H1 (cell line): ENCODE results near the gene SLC35E3. TPM values are rescaled to one million over a fixed set of nuclear protein-coding genes. Genes with fewer than 3 reads are reported as not detected.

Source experiments
- POLR2AphosphoS5 ChIP-seq: IDR thresholded peaks from 2 replicates; pipeline ENCODE4 v1.6.1; 2011; ENCODE audit warnings: low read depth, low read length
- polyA plus RNA-seq, 7 experiments: library from polyadenylated mRNA; depleted of rRNA in 3 of 7; stranded (reverse) in 5 of 7; unstranded in 2 of 7; fragments of >200 nt in 5 of 7; fragments of 200-250 nt in 2 of 7; gene quantifications; 1 replicate in 5 of 7; 2 replicates in 1 of 7; 4 replicates in 1 of 7; pipeline versions ENCODE4 v1.2.1 to v1.2.3, GENCODE V29; 2011 to 2013; ENCODE audit warnings: missing spikeins in 2 of 7, mixed read lengths in 2 of 7
- total RNA-seq: library from RNA; stranded (reverse); fragmentation: NEBNext Ultra II Directional; extraction: Animal tissue kit (Norgen Biotek cat#: 25700); gene quantifications from 2 replicates; pipeline ENCODE4 v1.2.1, GENCODE V29; 2021

The SLC35E3 gene
- total and polyA plus RNA-seq, 2 of the 8 experiments (the other 6 are each of a cell fraction or from before 2014, with no cell fraction given): 10.0 to 10.9 TPM

GRCh38 chr12:68828672-68829068 is 82.7 kb downstream of the SLC35E3 start (continued):
- TF ChIP-seq POLR2AphosphoS5: no peak

Other genes with a start within 250 kb of the SLC35E3 start
- gene RAP1B, start 135.3 kb upstream of the SLC35E3 start, total RNA-seq: 101 and 112 TPM in 2 replicates
- gene RAP1B, start 135.3 kb upstream of the SLC35E3 start, polyA plus RNA-seq (2011; rRNA removed): 40.7 and 61.4 TPM in 2 replicates
- gene NUP107, start 59.2 kb upstream of the SLC35E3 start, total RNA-seq: 139 and 141 TPM in 2 replicates
- 32.0 and 46.1 TPM in 2 replicates for gene NUP107, start 59.2 kb upstream of the SLC35E3 start, polyA plus RNA-seq (2011; rRNA removed)
- gene MDM2, start 62.0 kb downstream of the SLC35E3 start, total RNA-seq: 115 and 134 TPM in 2 replicates
- gene MDM2, start 62.0 kb downstream of the SLC35E3 start, polyA plus RNA-seq (2011; rRNA removed): 15.1 and 16.3 TPM in 2 replicates
- 1.1 and 3.1 TPM in 2 replicates for gene CPM, start 187.0 kb downstream of the SLC35E3 start, total RNA-seq
- 0.33 and 0.85 TPM in 2 replicates for gene CPM, start 187.0 kb downstream of the SLC35E3 start, polyA plus RNA-seq (2011; rRNA removed)